Erythroblast (primary cell): Measurements from ENCODE around the gene CHRM5.

Experiments used
- GATA1 ChIP-seq: IDR thresholded peaks from 2 replicates; pipeline ENCODE4 v1.6.1; 2011; ENCODE audit warnings: low read depth, mild to moderate bottlenecking, control low read depth, low read length, moderate library complexity
- POLR2A ChIP-seq: IDR thresholded peaks from 2 replicates; pipeline ENCODE4 v1.6.1; 2011; ENCODE audit warnings: mild to moderate bottlenecking, low read length

DNA sequence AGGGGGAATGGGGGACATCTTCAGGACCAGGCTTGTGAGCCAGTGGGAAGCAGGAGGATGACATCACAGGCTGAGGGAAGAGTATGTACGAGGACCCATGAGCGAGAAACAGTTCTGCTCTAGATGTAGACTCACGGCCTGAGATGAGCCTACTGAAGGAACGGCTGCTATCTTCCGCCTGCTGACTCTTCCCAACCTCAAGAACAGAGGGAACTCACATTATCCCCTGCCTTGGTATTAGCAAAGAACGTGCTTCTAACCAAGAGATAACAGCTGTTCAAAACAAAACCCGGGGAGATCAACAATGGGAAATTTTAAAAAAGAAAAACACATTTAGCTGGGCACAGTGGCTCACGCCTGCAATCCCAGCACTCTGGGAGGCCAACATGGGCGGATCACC, 45.4 kb downstream of the CHRM5 start:
- TF ChIP-seq POLR2A (no peak), GATA1 (no peak)
